ENCODE data around the gene CCL28.
"Not testable (repeated sequence)": the region's sequence is repeated elsewhere in the genome, so short reads cannot be mapped to it uniquely, and the experiment has no call there.

- TF ChIP-seq POLR2AphosphoS5, CTCF, POLR2A (IDR thresholded peaks at IDR 0.05): not testable (repeated sequence)
Observed at GRCh38 chr5:43366680-43367246, 45.4 kb downstream of the CCL28 start.
